Right ventricle myocardium superior (tissue), 1 donor: Measurements from ENCODE around the gene C16orf96. TPM values are rescaled to one million over a fixed set of nuclear protein-coding genes. Genes with fewer than 3 reads are reported as not detected.
"Not testable (repeated sequence)": the region's sequence is repeated elsewhere in the genome, so short reads cannot be mapped to it uniquely, and the experiment has no call there.

Source experiments
- ATAC-seq: fragments of 200-7000 bp; cut with Tn5 transposase; one replicate; pipeline ENCODE4 v1.9.1; 2020; ENCODE audit warnings: mild to moderate bottlenecking; ENCODE audit not compliant: poor library complexity
- DNase-seq: peaks from one replicate; pipeline ENCODE4 v3.0.0-alpha.2; 2020
- intact Hi-C: fragments of 100-400 bp; cut with DNase I; formaldehyde crosslinking; loops from one replicate; pipeline ENCODE4 v1.11.2; 2022
- total RNA-seq: library from RNA; stranded (reverse); fragmentation: NEBNext Ultra II Directional; extraction: Animal tissue kit (Norgen Biotek cat#: 25700); gene quantifications from one replicate; pipeline ENCODE4 v1.2.1, GENCODE V29; 2021
- donor health status: DM: no; HTN: yes; CAD: no; lungs with severe emphysema.

The C16orf96 gene
- total RNA-seq, 1 donor from 2014 or later, result 0.11 TPM

- DNase-seq, result no peak
- intact Hi-C loops, result no loop called here
- ATAC-seq, result no peak
These were observed 8.0 kb upstream of the C16orf96 start for GRCh38 chr16:4548124-4548523.

DNA sequence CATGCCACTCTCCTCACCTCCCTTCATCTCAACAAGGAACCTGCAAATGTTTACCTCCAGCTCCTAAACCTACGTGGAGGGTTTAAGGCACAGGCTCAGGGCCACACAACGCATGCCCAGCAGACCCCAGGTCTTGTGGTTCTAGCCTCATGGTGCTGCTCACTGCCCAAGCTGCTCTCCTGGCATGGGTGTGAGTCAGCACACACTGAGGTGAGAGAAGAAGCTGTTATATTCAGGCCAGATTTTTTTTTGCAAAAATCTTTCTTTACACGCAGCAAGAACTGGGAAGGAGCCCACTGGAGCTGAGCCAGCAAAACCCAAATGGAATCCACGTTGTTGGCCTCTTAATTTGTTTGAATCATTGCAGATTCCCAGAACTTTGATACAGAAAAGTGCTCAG is 5.5 kb upstream of the C16orf96 start:
- DNase-seq, result no peak
- intact Hi-C loops, result no loop called here
- no peak for ATAC-seq

- intact Hi-C loops, result no loop called here
- ATAC-seq (no peak), DNase-seq (no peak)
These were observed 3.6 kb upstream of the C16orf96 start for GRCh38 chr16:4552541-4552940.

GRCh38 chr16:4556580-4556979 is 440 bp downstream of the C16orf96 start:
- DNase-seq (peak; percentile 36), ATAC-seq (no peak)
- intact Hi-C loops, result no loop called here

- intact Hi-C loops, result no loop called here
- no peak for DNase-seq
- ATAC-seq, result no peak
These were observed 1.8 kb downstream of the C16orf96 start for GRCh38 chr16:4557973-4558372.

- no peak for ATAC-seq
- intact Hi-C loops, result no loop called here
These were observed 5.5 kb downstream of the C16orf96 start for GRCh38 chr16:4561596-4561995.

GRCh38 chr16:4564661-4565267 is 8.6 kb downstream of the C16orf96 start:
- ATAC-seq (no peak), DNase-seq (no peak)
- intact Hi-C loops, result no loop called here

More at GRCh38 chr16:4561596-4561995, 5.5 kb downstream of the C16orf96 start:
- no peak for DNase-seq

DNA sequence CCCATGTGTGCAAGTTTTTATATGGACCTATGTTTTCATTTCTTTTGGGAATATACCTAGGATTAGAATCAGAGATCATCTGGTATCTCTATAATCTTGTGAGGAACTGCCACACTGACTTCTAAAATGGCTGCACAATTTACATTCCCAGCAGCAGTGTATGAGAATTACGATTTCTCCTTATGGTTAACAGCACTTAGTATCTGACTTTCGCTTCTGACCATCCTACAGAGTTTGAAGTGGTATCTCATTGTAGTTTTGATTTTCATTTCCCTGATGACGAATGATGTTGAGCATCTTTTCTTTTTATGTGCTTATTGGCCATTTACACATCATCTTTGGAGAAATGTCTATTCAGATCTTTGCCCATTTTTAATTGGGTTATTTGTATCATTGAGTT is 10.0 kb downstream of the C16orf96 start:
- ATAC-seq (no peak), DNase-seq (no peak)
- intact Hi-C loops, result no loop called here

DNA sequence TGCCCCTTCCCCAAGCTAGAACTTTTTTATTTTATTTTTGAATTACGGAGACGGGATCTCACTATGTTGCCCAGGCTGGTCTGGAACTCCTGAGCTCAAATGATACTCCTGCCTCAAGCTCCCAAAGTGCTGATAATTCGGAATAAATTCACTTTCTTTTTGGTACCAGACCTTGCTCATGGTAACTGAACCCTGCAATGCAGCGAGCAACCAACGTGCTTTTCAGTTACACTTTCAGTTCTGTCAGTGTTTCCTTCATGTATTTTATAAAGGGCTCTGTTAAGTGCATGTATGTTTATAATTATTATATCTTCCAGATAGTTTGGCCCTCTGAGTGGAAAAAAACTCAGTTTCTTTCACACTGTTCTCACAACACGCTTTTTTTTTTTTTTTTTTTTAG is 13.9 kb downstream of the C16orf96 start:
- ATAC-seq (no peak), DNase-seq (no peak)
- intact Hi-C loops, result no loop called here

- intact Hi-C loops, result no loop called here
- no peak for DNase-seq
- no peak for ATAC-seq
These were observed 14.7 kb downstream of the C16orf96 start for GRCh38 chr16:4570688-4571321.

DNA sequence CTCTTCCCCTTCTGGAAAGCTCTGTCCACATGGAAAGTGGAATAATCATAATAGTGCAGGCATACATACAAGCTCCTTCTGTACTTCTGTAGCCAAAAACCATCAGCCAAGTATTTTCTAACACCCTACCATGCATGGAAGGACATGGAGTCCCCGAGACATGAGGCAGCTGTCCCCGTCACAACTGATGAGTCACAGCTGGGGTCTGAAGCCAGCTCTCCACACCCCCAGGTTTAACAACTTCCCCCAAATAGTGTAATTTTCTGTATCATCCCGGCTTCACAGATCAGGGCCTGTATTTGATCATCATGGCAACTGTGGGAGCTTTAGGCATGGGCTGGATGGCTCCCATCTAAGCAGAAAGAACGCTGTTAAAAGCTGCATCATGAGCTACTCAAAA is 16.6 kb downstream of the C16orf96 start:
- ATAC-seq (peak; percentile 77), DNase-seq (no peak)
- intact Hi-C loops, result no loop called here

DNA sequence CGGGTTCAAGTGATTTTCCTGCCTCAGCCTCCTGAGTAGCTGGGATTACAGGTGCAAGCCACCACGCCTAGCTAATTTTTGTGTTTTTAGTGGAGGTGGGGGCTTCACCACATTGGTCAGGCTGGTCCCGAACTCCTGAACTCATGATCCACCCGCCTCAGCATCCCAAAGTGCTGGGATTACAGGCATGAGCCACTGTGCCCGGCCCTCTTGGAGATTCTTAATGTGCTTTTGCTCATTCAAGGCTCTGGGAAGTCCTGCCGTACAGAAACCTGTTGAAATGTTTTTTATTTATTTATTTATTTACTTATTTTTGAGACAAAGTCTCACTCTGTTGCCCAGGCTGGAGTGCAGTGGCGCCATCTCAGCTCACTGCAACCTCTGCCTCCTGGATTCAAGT is 17.8 kb downstream of the C16orf96 start:
- DNase-seq, intact Hi-C loops, ATAC-seq: not testable (repeated sequence)

DNA sequence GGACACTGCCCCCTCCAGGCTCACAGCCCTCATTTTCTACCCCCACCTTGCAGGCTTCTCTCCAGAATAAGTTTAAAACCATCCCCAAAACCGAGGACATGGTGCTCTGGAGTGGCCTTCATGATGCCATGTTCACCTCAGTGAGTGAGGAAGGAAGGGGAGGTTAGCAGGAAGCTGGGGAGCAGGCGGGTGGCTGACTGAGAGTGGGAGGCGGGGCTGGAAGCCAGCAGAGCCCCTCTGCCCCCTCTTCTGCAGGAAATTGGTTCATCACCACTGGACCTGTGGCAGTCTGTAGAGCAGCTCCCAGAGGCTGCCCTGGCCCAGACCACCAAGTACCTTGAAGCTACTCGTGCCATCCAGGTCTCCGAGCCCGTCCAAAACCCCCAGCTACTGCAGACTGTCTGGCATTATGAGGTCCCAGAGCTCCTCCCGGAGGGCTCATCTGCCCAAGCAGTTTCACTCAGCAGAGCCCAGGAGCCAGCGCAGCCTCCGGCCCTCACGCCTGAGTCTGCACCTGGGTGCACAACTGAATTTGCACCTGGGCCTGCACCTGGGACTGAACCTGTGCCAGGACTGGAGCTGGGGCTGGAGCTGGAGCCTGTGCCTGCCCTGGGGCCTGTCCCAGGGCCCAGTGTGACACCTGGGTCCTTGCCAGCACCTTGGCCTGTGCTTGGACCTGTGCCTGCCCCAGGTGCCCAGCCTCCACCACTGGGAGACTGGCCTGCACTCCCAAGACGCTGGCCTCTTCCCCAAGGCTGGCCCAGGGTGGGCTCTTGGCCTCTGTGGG is 19.0 kb downstream of the C16orf96 start:
- ATAC-seq, result no peak
- intact Hi-C loops, result no loop called here
- DNase-seq, result no peak

GRCh38 chr16:4576008-4576407 is 19.9 kb downstream of the C16orf96 start:
- ATAC-seq, result no peak
- intact Hi-C loops, result no loop called here
- no peak for DNase-seq

DNA sequence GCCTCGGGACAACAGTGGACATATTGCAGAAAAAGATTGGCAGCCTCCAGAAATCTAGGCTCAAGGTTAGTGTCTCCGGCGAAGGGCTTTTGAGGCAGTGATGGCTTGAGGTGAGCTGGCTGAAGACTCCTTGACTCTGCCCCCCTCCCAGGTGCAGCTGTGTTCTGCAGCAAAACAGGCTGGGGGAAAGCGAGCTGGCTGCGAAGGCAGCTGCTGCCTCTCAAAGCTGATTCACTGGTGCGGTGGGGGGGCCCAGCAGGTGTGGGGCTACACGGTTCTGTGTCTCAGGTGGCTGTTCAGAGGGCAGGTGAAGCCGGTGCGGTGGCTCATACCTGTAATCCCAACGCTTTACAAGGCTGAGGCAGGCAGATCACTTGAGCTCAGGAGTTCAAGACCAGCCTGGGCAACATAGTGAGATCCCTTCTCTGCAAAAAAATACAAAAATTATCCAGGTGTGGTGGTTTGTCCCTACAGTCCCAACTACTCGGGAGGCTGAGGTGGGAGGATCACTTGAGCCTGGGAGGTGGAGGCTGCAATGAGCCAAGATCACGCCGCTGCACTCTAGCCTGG is 22.9 kb downstream of the C16orf96 start:
- ATAC-seq, result no peak
- intact Hi-C loops, result no loop called here

DNA sequence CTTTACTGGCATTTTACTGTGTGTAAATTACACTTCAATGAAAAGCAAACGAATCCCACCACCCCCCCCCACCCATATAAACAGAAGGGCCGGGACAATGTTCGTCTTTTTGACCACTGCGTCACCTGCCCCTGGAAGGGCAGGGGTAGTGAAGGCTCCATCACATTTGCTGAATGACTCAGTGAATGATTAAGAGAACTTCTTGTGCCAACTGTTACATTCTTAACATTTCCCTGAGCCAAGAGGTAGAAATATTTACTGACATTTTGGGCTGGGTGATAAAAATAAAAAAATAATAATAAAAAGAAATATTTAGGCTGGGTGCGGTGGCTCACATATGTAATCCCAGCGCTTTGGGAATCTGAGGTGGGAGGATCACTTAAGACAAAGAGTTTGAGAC is 24.1 kb downstream of the C16orf96 start:
- DNase-seq (no peak), ATAC-seq (no peak)
- intact Hi-C loops, result no loop called here

More for the DNA sequence above, 22.9 kb downstream of the C16orf96 start:
- DNase-seq, result no peak

GRCh38 chr16:4583906-4584305 is 27.8 kb downstream of the C16orf96 start:
- intact Hi-C loops, result no loop called here
- ATAC-seq (no peak), DNase-seq (no peak)

DNA sequence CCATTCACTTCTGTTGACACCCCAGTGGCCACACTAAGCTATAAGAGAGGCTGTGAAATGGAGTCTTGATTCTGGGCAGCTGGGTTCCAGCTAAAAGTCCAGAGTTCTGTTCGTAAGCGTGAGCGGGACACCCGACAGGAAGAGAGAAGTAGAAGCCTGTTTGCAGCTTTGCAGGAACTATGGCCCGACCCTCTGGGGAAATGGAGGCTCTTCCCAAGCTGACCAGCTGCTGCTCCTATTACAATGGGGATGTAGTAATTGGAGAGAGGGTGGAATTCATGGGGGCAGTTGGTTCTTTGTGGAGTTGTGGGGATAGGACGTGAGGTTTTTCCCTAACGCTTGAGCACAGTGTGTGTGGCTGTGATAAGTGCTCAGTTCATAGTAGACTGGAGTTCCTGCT is 30.2 kb downstream of the C16orf96 start:
- intact Hi-C loops, result no loop called here
- no peak for DNase-seq
- no peak for ATAC-seq

- DNase-seq (no peak), ATAC-seq (no peak)
- intact Hi-C loops, result no loop called here
These were observed 32.2 kb downstream of the C16orf96 start for GRCh38 chr16:4588386-4588785.

GRCh38 chr16:4588961-4589360 is 32.8 kb downstream of the C16orf96 start:
- ATAC-seq (no peak), DNase-seq (no peak)
- intact Hi-C loops, result no loop called here
